ENCODE measurements around the gene ITPRIP. TPM values are rescaled to one million over a fixed set of nuclear protein-coding genes. Genes with fewer than 3 reads are reported as not detected.

Gene ITPRIP
- total RNA-seq, 1 donor from 2014 or later: 1.6 TPM

GRCh38 chr10:104262055-104262454 is 76.2 kb downstream of the ITPRIP start:
- Histone ChIP-seq H3K27me3 (no peaks in the 10 kb centered on the region), H3K9me3 (ENCODE audit: low read depth) (no peaks in the 10 kb centered on the region), H3K4me2 (no peak overlapping the region), H3K9ac (no peak overlapping the region), H3F3A (ENCODE audit: low read depth) (no peaks in the 10 kb centered on the region), H3K27ac (no peak overlapping the region), H3K36me3 (no peaks in the 10 kb centered on the region), H4K20me1 (ENCODE audit: low read depth) (peaks cover 11% of the 10 kb centered on the region), H2AFZ (replicated peaks) (no peak overlapping the region), H3K4me3 (no peak overlapping the region), H3K4me1 (no peaks in the 10 kb centered on the region), H3K79me2 (ENCODE audit: low read depth) (peaks cover 41% of the 10 kb centered on the region)
- Mint-ChIP-seq H3K4me1 (no peaks in the 10 kb centered on the region), H3K9me3 (no peaks in the 10 kb centered on the region), H3K27me3 (ENCODE audit: insufficient read depth, low read depth) (no peaks in the 10 kb centered on the region), H3K36me3 (peaks cover 12% of the 10 kb centered on the region), H3K4me3 (no peak overlapping the region), H3K27ac (no peak overlapping the region)
- TF ChIP-seq EZH2 (IDR thresholded peaks at IDR 0.05): no peak
- no peak for TF ChIP-seq EZH2phosphoT487 (IDR thresholded peaks at IDR 0.05)
- TF ChIP-seq CTCF (IDR thresholded peaks at IDR 0.05): no peak
- no peak for DNase-seq (ENCODE audit: low spot score)

GRCh38 chr10:104260775-104261115 is 77.5 kb downstream of the ITPRIP start:
- Mint-ChIP-seq H3K4me1 (peaks cover 7% of the 10 kb centered on the region), H3K4me3 (no peak overlapping the region), H3K9me3 (no peaks in the 10 kb centered on the region), H3K36me3 (peaks cover 8% of the 10 kb centered on the region), H3K27me3 (ENCODE audit: insufficient read depth, low read depth) (no peaks in the 10 kb centered on the region), H3K27ac (no peak overlapping the region)
- Histone ChIP-seq H2AFZ (replicated peaks) (no peak overlapping the region), H4K20me1 (ENCODE audit: low read depth) (peaks cover 11% of the 10 kb centered on the region), H3K9ac (no peak overlapping the region), H3K27me3 (peaks cover 5% of the 10 kb centered on the region), H3K4me2 (no peak overlapping the region), H3K27ac (no peak overlapping the region), H3K4me1 (peaks cover 5% of the 10 kb centered on the region), H3K79me2 (ENCODE audit: low read depth) (peaks cover 33% of the 10 kb centered on the region), H3K36me3 (no peaks in the 10 kb centered on the region), H3F3A (ENCODE audit: low read depth) (peaks cover under 1% of the 10 kb centered on the region), H3K9me3 (ENCODE audit: low read depth) (no peaks in the 10 kb centered on the region), H3K4me3 (no peak overlapping the region)
- no peak for TF ChIP-seq EZH2phosphoT487 (IDR thresholded peaks at IDR 0.05)
- no peak for TF ChIP-seq EZH2 (IDR thresholded peaks at IDR 0.05)
- no peak for DNase-seq (ENCODE audit: low spot score)

GRCh38 chr10:104259999-104260774 is 78.1 kb downstream of the ITPRIP start:
- Mint-ChIP-seq H3K27me3 (ENCODE audit: insufficient read depth, low read depth) (no peaks in the 10 kb centered on the region), H3K36me3 (peaks cover 8% of the 10 kb centered on the region), H3K4me1 (peaks cover 11% of the 10 kb centered on the region), H3K4me3 (no peak overlapping the region), H3K27ac (no peak overlapping the region), H3K9me3 (no peaks in the 10 kb centered on the region)
- H3K27ac ChIP-seq: no peak overlapping the region
- H3K9me3 ChIP-seq (ENCODE audit: low read depth): no peaks in the 10 kb centered on the region
- peaks cover 5% of the 10 kb centered on the region for H3F3A ChIP-seq (ENCODE audit: low read depth)
- peaks cover 28% of the 10 kb centered on the region for H3K79me2 ChIP-seq (ENCODE audit: low read depth)
- TF ChIP-seq EZH2 (IDR thresholded peaks at IDR 0.05): no peak
- H3K4me3 ChIP-seq: no peak overlapping the region
- H3K27me3 ChIP-seq: peaks cover 10% of the 10 kb centered on the region
- no peak overlapping the region for H2AFZ ChIP-seq (replicated peaks)
- no peak for DNase-seq (ENCODE audit: low spot score)
- no peak overlapping the region for H3K9ac ChIP-seq
- H3K4me1 ChIP-seq: peaks cover 6% of the 10 kb centered on the region
- H4K20me1 ChIP-seq (ENCODE audit: low read depth): peaks cover 11% of the 10 kb centered on the region
- H3K36me3 ChIP-seq: no peaks in the 10 kb centered on the region
- H3K4me2 ChIP-seq: no peak overlapping the region

Small RNAs within 50 kb of the gene (microRNA-seq; reads per million reads assigned to microRNA genes)
- gene MIR4482: 2.5 reads per million, percentile 10 among the genes with 10 or more reads in this experiment

Small RNAs within 50 kb of the gene (small RNA-seq; reads per million reads assigned to genes)
- 0.50 reads per million, percentile 55 among the genes with 10 or more reads in this experiment for gene MIR4482

Other genes with a start within 250 kb of the ITPRIP start
- gene SFR1, start 216.3 kb downstream of the ITPRIP start, total RNA-seq (ENCODE audit: low replicate concordance): 15.5 and 18.2 TPM in 2 replicates
- gene CFAP43, start 106.1 kb downstream of the ITPRIP start, total RNA-seq (ENCODE audit: low replicate concordance): 2.7 TPM in 2 replicates
- gene GSTO1, start 83.6 kb downstream of the ITPRIP start, total RNA-seq (ENCODE audit: low replicate concordance): 37.2 and 48.6 TPM in 2 replicates
- gene GSTO2, start 69.3 kb downstream of the ITPRIP start, total RNA-seq (ENCODE audit: low replicate concordance): 4.9 and 7.6 TPM in 2 replicates
- gene CFAP58, start 15.4 kb upstream of the ITPRIP start, total RNA-seq (ENCODE audit: low replicate concordance): 0.53 and 1.7 TPM in 2 replicates

Measured in neural progenitor cell (in vitro differentiated cells).